Psoas muscle (tissue), 8 donors: ENCODE data around the gene LRP5. TPM values are rescaled to one million over a fixed set of nuclear protein-coding genes. Genes with fewer than 3 reads are reported as not detected.

Experiments
- ATAC-seq, 4 donors: fragments of 200-7000 bp; cut with Tn5 transposase; one replicate each; pipeline ENCODE4 v1.9.1; 2020; ENCODE audit warnings: moderate library complexity in 3 of 4, mild to moderate bottlenecking in 2 of 4
- DNase-seq, 2 donors: peaks; one replicate each; pipeline ENCODE4 v3.0.0-alpha.2; 2020
- H3K27ac ChIP-seq: fragments of 200-600 bp; one replicate; pipeline ENCODE4 v1.8.0; 2022
- H3K27me3 ChIP-seq, 3 donors: fragments of 200-600 bp in 1 of 3; one replicate each; pipeline versions ENCODE4 v1.6.1 to v1.8.0; 2013 to 2022; ENCODE audit warnings: low read length in 2 of 3, mild to moderate bottlenecking in 2 of 3, moderate library complexity in 1 of 3; ENCODE audit not compliant: insufficient read depth in 3 of 3
- H3K36me3 ChIP-seq, 2 donors: fragments of 200-600 bp in 1 of 2; one replicate each; pipeline versions ENCODE4 v1.6.1 to v1.8.0; 2013 to 2022; ENCODE audit warnings: low read depth in 1 of 2, mild to moderate bottlenecking in 1 of 2, moderate library complexity in 1 of 2; ENCODE audit not compliant: insufficient read depth in 1 of 2
- H3K4me1 ChIP-seq: fragments of 200-600 bp; one replicate; pipeline ENCODE4 v1.8.0; 2022
- H3K4me3 ChIP-seq: fragments of 200-600 bp; one replicate; pipeline ENCODE4 v1.8.0; 2022; ENCODE audit warnings: mild to moderate bottlenecking
- H3K9me3 ChIP-seq: fragments of 200-600 bp; one replicate; pipeline ENCODE4 v1.8.0; 2022
- WGBS, 3 donors: extraction: QIAGEN DNeasy Blood & Tissue Kit; methylation state at CpG; one replicate each; pipeline versions ENCODE4 v1.1.6 to v1.1.7; 2013; 5-methylcytosine and 5-hydroxymethylcytosine counted together
- intact Hi-C, 2 donors: fragments of 100-400 bp; cut with DNase I; formaldehyde crosslinking; loops; one replicate each; pipeline versions ENCODE4 v1.11.0 to v1.14.2; 2022
- polyA plus RNA-seq, 3 donors: library from polyadenylated mRNA; stranded (reverse); fragments of 200-250 nt; gene quantifications; one replicate each; pipeline ENCODE4 v1.2.3, GENCODE V29; 2013
- total RNA-seq, 4 donors: library from RNA; stranded (reverse); fragmentation: NEBNext Ultra II Directional in 2 of 4; extraction: Animal tissue kit (Norgen Biotek cat#: 25700) in 2 of 4; gene quantifications; one replicate each; pipeline versions ENCODE4 v1.2.1 to v1.2.4, GENCODE V29; 2021 to 2023
- TF ChIP-seq, protein P1 (sequence below): fragments of 200-600 bp; IDR thresholded peaks from one replicate; pipeline ENCODE4 v1.8.0; 2022; ENCODE audit warnings: antibody characterized with exemption
- donor health status: healthy with polysubstance abuse.
- donor health status: DM: no; HTN: no; CAD: no; lungs with moderate emphysema.
- donor health status: Bipolar disorder and iron deficiency.
- donor health status: healthy.
- donor health status: DM: yes; HTN: yes; CAD: no.
- donor health status: DM: no; HTN: no; CAD: no.
- donor health status: DM: no; HTN: no; CAD: no.
- donor health status: DM: yes; HTN: yes; CAD: no.

LRP5 gene
- total and polyA plus RNA-seq, 7 donors, result 5.3 to 19.2 (median 16.7) TPM

- H3K27ac ChIP-seq, result peak overlapping the region; percentile 83
- no peaks in the 10 kb centered on the region for H3K27me3 ChIP-seq
- no peaks in the 10 kb centered on the region for H3K9me3 ChIP-seq
- H3K36me3 ChIP-seq, result no peaks in the 10 kb centered on the region
- H3K4me3 ChIP-seq, result peak overlapping the region; percentile 79
- ATAC-seq (peak; percentile 40 to 62 (median 50)), DNase-seq (no peak)
- peaks cover 39% of the 10 kb centered on the region for H3K4me1 ChIP-seq
- intact Hi-C loops, result loop anchor here in 1 of 2 donors (5.0 kb wide), 1 partner anchor 58 kb away; no protein-coding TSS in a partner anchor
- WGBS, 3 donors, result 22 to 33% (median 25%) methylated on average over 27 of the region's 27 CpGs
- TF ChIP-seq, protein P1, sequence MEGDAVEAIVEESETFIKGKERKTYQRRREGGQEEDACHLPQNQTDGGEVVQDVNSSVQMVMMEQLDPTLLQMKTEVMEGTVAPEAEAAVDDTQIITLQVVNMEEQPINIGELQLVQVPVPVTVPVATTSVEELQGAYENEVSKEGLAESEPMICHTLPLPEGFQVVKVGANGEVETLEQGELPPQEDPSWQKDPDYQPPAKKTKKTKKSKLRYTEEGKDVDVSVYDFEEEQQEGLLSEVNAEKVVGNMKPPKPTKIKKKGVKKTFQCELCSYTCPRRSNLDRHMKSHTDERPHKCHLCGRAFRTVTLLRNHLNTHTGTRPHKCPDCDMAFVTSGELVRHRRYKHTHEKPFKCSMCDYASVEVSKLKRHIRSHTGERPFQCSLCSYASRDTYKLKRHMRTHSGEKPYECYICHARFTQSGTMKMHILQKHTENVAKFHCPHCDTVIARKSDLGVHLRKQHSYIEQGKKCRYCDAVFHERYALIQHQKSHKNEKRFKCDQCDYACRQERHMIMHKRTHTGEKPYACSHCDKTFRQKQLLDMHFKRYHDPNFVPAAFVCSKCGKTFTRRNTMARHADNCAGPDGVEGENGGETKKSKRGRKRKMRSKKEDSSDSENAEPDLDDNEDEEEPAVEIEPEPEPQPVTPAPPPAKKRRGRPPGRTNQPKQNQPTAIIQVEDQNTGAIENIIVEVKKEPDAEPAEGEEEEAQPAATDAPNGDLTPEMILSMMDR, result no peak
These were observed 2.1 kb downstream of the LRP5 start for GRCh38 chr11:68314203-68315170.

DNA sequence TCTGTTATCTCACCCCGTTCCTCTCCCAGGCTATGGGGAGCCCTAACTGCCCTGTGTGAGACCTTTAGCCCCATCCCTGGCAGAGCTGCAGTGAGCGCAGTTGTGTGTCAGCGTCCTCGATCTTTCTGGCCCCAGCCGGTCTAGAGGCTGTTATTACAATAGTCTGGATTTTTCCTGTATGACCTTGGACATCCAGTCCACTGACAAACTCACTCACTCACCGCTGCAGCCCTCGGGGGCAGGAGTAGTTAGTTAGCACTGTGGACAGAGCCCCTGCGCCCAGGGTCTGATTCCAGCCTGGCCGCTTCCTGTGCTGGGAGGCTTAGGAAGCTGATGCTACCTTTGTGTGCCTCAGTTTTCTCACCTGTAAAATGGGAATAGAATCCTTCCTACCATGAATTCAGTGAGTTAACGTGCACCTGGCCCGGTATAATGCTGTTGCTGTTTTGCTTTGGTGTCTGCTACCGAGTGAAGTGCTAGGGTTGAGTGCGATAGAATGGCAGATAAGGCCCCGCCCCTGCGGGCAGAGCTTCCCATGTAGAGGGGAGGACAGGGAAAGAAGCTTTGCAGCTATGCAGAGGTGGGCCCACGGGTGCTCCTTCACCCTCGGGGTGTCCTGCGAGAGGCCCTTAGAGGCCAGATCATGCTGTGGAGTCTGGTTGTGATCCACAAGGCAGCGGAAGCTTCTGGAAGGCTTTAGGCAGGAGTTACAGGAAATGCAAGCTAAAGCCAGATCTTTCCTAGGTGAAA lies 3.0 kb downstream of the LRP5 start:
- 53 to 70% (median 54%) methylated on average over 19 of the region's 19 CpGs for WGBS, 3 donors
- ATAC-seq (peak; percentile 24 to 30 (median 30)), DNase-seq (no peak)
- Histone ChIP-seq H3K4me1 (peaks cover 39% of the 10 kb centered on the region), H3K27me3 (no peaks in the 10 kb centered on the region), H3K9me3 (no peaks in the 10 kb centered on the region), H3K36me3 (no peaks in the 10 kb centered on the region), H3K4me3 (peak overlapping the region; percentile 79), H3K27ac (peak overlapping the region; percentile 83)
- TF ChIP-seq, protein P1, result no peak
- intact Hi-C loops, result no loop called here

DNA sequence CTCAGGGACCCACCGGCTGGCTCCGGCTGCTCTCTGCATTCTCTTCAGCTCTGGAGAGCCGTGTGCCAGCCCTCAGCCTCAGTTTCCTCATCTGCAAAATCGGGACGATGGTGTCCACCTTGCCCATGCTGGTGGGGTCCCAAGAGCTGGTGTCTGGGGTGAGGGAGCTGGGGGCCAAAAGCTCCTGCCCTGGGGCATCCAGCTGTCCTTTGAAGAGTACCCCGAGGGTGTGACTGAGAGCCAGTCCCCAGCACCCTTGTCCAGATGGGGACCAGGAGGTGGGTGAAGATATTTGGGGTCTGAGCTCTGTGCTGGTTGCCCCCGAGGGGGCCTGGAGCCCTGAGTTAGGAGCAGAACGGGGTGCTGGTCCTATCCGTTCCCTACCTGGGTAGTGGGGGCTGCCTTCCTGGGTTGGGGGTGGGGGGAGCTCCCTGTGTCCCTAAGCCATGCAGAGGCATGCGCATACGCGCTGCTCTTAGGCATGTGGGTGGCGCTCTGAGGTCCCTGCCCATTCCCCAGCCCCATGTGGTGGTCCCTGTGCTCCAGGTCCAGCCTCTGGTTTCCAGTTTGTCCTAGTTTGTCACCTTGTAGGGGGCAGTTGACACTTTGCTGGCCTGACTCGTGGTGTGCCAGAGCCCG lies 4.9 kb downstream of the LRP5 start:
- Histone ChIP-seq H3K4me1 (peaks cover 51% of the 10 kb centered on the region), H3K9me3 (no peaks in the 10 kb centered on the region), H3K36me3 (no peaks in the 10 kb centered on the region), H3K27me3 (no peaks in the 10 kb centered on the region), H3K4me3 (no peak overlapping the region), H3K27ac (peak overlapping the region; percentile 23)
- intact Hi-C loops, result no loop called here
- WGBS, 3 donors, result 43 to 54% (median 47%) methylated on average over 15 of the region's 15 CpGs
- ATAC-seq (no peak), DNase-seq (no peak)
- TF ChIP-seq, protein P1, result no peak

GRCh38 chr11:68321293-68322051 lies 9.1 kb downstream of the LRP5 start:
- no peaks in the 10 kb centered on the region for H3K36me3 ChIP-seq
- 38 to 58% (median 43%) methylated on average over 16 of the region's 16 CpGs for WGBS, 3 donors
- TF ChIP-seq, protein P1, result no peak
- no peaks in the 10 kb centered on the region for H3K27me3 ChIP-seq
- no peaks in the 10 kb centered on the region for H3K9me3 ChIP-seq
- peak in 1 of 2 donors; percentile 81 for DNase-seq
- no peak overlapping the region for H3K4me3 ChIP-seq
- H3K4me1 ChIP-seq, result peaks cover 33% of the 10 kb centered on the region
- peak; percentile 81 to 96 (median 91) for ATAC-seq
- intact Hi-C loops, result no loop called here
- H3K27ac ChIP-seq, result no peak overlapping the region
